H9 (cell line): ENCODE measurements around the gene FSTL1. TPM values are rescaled to one million over a fixed set of nuclear protein-coding genes. Genes with fewer than 3 reads are reported as not detected.

Source experiments
- DNase-seq: peaks from one replicate; pipeline ENCODE4 v3.0.0-alpha.2; 2017
- H2AFZ ChIP-seq: one replicate; pipeline ENCODE4 v1.6.1; 2013; ENCODE audit warnings: mild to moderate bottlenecking, low read length, control low read depth, moderate library complexity
- H2AK5ac ChIP-seq: 2 replicates; pipeline ENCODE4 v1.6.1; 2013; ENCODE audit warnings: low read length, control low read depth, mixed read lengths; ENCODE audit not compliant: insufficient read length
- H2BK120ac ChIP-seq: one replicate; pipeline ENCODE4 v1.6.1; 2013; ENCODE audit warnings: low read depth, mild to moderate bottlenecking, low read length, control low read depth, inconsistent platforms; ENCODE audit not compliant: poor library complexity, severe bottlenecking
- H2BK12ac ChIP-seq: 2 replicates; pipeline ENCODE4 v1.6.1; 2013; ENCODE audit warnings: low read length, control low read depth, mixed read lengths, low read depth; ENCODE audit not compliant: insufficient read length
- H2BK15ac ChIP-seq: 2 replicates; pipeline ENCODE4 v1.6.1; 2013; ENCODE audit warnings: low read depth, low read length, control low read depth
- H2BK20ac ChIP-seq: one replicate; pipeline ENCODE4 v1.6.1; 2013; ENCODE audit warnings: low read depth, mild to moderate bottlenecking, low read length, control low read depth, inconsistent platforms; ENCODE audit not compliant: poor library complexity, severe bottlenecking
- H2BK5ac ChIP-seq: 2 replicates; pipeline ENCODE4 v1.6.1; 2013; ENCODE audit warnings: low read length, control low read depth, mixed read lengths; ENCODE audit not compliant: insufficient read length
- H3K14ac ChIP-seq: 2 replicates; pipeline ENCODE4 v1.6.1; 2013; ENCODE audit warnings: low read length, control low read depth; ENCODE audit not compliant: insufficient read depth
- H3K18ac ChIP-seq: 2 replicates; pipeline ENCODE4 v1.6.1; 2013; ENCODE audit warnings: low read depth, mild to moderate bottlenecking, mixed read lengths, low read length, control low read depth; ENCODE audit not compliant: insufficient read length
- H3K23ac ChIP-seq: 2 replicates; pipeline ENCODE4 v1.6.1; 2013; ENCODE audit warnings: low read length, control low read depth, mixed read lengths, low read depth; ENCODE audit not compliant: insufficient read length
- H3K23me2 ChIP-seq: 2 replicates; pipeline ENCODE4 v1.6.1; 2013; ENCODE audit warnings: low read depth, mild to moderate bottlenecking, mixed read lengths, low read length, control low read depth; ENCODE audit not compliant: insufficient read length, poor library complexity, severe bottlenecking
- H3K27ac ChIP-seq: 2 replicates; pipeline ENCODE4 v1.5.1; 2013; ENCODE audit warnings: low read length, control low read depth, mixed read lengths, low read depth; ENCODE audit not compliant: insufficient read length
- H3K27me3 ChIP-seq: 2 replicates; pipeline ENCODE4 v1.6.1; 2013; ENCODE audit warnings: low read length, control low read depth, inconsistent platforms; ENCODE audit not compliant: insufficient read depth
- H3K4ac ChIP-seq: 2 replicates; pipeline ENCODE4 v1.6.1; 2013; ENCODE audit warnings: low read depth, mild to moderate bottlenecking, control low read depth, inconsistent platforms, low read length, moderate library complexity
- H3K4me1 ChIP-seq: 2 replicates; pipeline ENCODE4 v1.6.1; 2013; ENCODE audit warnings: low read length, control low read depth, inconsistent platforms; ENCODE audit not compliant: insufficient read depth
- H3K4me2 ChIP-seq: 2 replicates; pipeline ENCODE4 v1.6.1; 2013; ENCODE audit warnings: low read length, control low read depth, mixed read lengths; ENCODE audit not compliant: insufficient read length, insufficient read depth
- H3K56ac ChIP-seq: 2 replicates; pipeline ENCODE4 v1.6.1; 2013; ENCODE audit warnings: low read depth, mild to moderate bottlenecking, mixed read lengths, low read length, control low read depth; ENCODE audit not compliant: insufficient read length
- H3K79me1 ChIP-seq: 2 replicates; pipeline ENCODE4 v1.6.1; 2013; ENCODE audit warnings: low read depth, mild to moderate bottlenecking, moderate library complexity, low read length, control low read depth, inconsistent platforms; ENCODE audit not compliant: insufficient read depth, poor library complexity, severe bottlenecking
- H3K79me2 ChIP-seq: 2 replicates; pipeline ENCODE4 v1.6.1; 2013; ENCODE audit warnings: low read length, control low read depth, inconsistent platforms; ENCODE audit not compliant: insufficient read depth
- H3K9ac ChIP-seq: 2 replicates; pipeline ENCODE4 v1.6.1; 2013; ENCODE audit warnings: low read length, control low read depth, mixed read lengths; ENCODE audit not compliant: insufficient read length; ENCODE audit errors: extremely low read depth
- H3K9me3 ChIP-seq: one replicate; pipeline ENCODE4 v1.6.1; 2013; ENCODE audit warnings: low read depth, low read length, inconsistent platforms; ENCODE audit not compliant: control insufficient read depth
- H3T11ph ChIP-seq: one replicate; pipeline ENCODE4 v1.6.1; 2013; ENCODE audit warnings: mild to moderate bottlenecking, low read length, control low read depth, inconsistent platforms
- H4K20me1 ChIP-seq: one replicate; pipeline ENCODE4 v1.6.1; 2013; ENCODE audit not compliant: control insufficient read depth, insufficient read length, insufficient read depth
- H4K5ac ChIP-seq: 2 replicates; pipeline ENCODE4 v1.6.1; 2013; ENCODE audit warnings: low read depth, mild to moderate bottlenecking, mixed read lengths, low read length, control low read depth; ENCODE audit not compliant: insufficient read length
- H4K8ac ChIP-seq: replicated peaks from 2 replicates; pipeline ENCODE4 v1.6.1; 2013; ENCODE audit warnings: low read length, control low read depth, mixed read lengths, low read depth; ENCODE audit not compliant: insufficient read length
- H4K91ac ChIP-seq: 2 replicates; pipeline ENCODE4 v1.6.1; 2013; ENCODE audit warnings: low read depth, mild to moderate bottlenecking, moderate library complexity, mixed read lengths, low read length, control low read depth; ENCODE audit not compliant: insufficient read length
- H3K27ac Mint-ChIP-seq, 3 experiments: 2 replicates in 2 of 3; 3 replicates in 1 of 3; pipeline ENCODE4 v1.8.0; 2020 to 2021; ENCODE audit warnings: mixed read lengths in 3 of 3, mild to moderate bottlenecking in 1 of 3, moderate library complexity in 1 of 3
- H3K27me3 Mint-ChIP-seq: 2 replicates; pipeline ENCODE4 v1.8.0; 2021; ENCODE audit warnings: low read depth, mild to moderate bottlenecking, moderate library complexity, mixed read lengths
- H3K36me3 Mint-ChIP-seq, 3 experiments: 2 replicates in 2 of 3; 3 replicates in 1 of 3; pipeline ENCODE4 v1.8.0; 2020 to 2021; ENCODE audit warnings: low read depth in 3 of 3, mixed read lengths in 3 of 3; ENCODE audit not compliant: insufficient read depth in 1 of 3
- H3K4me1 Mint-ChIP-seq, 2 experiments: 2 replicates each; pipeline ENCODE4 v1.8.0; 2020; ENCODE audit warnings: mixed read lengths in 2 of 2
- H3K4me3 Mint-ChIP-seq, 2 experiments: 2 replicates in 1 of 2; 3 replicates in 1 of 2; pipeline ENCODE4 v1.8.0; 2020 to 2021; ENCODE audit warnings: mild to moderate bottlenecking in 2 of 2, mixed read lengths in 2 of 2, moderate library complexity in 1 of 2
- H3K9me3 Mint-ChIP-seq, 2 experiments: 2 replicates in 1 of 2; 3 replicates in 1 of 2; pipeline ENCODE4 v1.8.0; 2020; ENCODE audit warnings: mild to moderate bottlenecking in 2 of 2, mixed read lengths in 2 of 2, moderate library complexity in 1 of 2
- CTCF ChIP-seq: fragments of 200-600 bp; sonication (generic); conservative IDR thresholded peaks from 3 replicates; pipeline ENCODE4 v1.8.0; 2021; ENCODE audit warnings: antibody characterized with exemption, mild to moderate bottlenecking
- WGBS: extraction: QIAGEN DNeasy Blood & Tissue Kit; methylation state at CpG from one replicate; pipeline ENCODE4 v1.1.7; 2013; ENCODE audit warnings: missing lambda C conversion rate, low lambda C conversion rate, mixed read lengths; ENCODE audit not compliant: insufficient read length; ENCODE audit errors: extremely low coverage; 5-methylcytosine and 5-hydroxymethylcytosine counted together
- total RNA-seq: library from RNA; stranded (reverse); gene quantifications from 2 replicates; pipeline ENCODE4 v1.2.1, GENCODE V29; 2021

Gene FSTL1
- total RNA-seq, 1 experiment from 2014 or later: 326 TPM

GRCh38 chr3:120492103-120492502 is 41.3 kb upstream of the FSTL1 start:
- H3K4ac ChIP-seq: no peak overlapping the region
- peaks cover 10 to 22% (median 11%) of the 10 kb centered on the region in 3 experiments for H3K36me3 Mint-ChIP-seq
- no peak overlapping the region for H3K27ac Mint-ChIP-seq
- H2BK20ac ChIP-seq: peak overlapping the region; percentile 60
- WGBS: no CpG with 5 or more reads among the region's 5 CpGs
- no peak overlapping the region for H4K8ac ChIP-seq
- no peak overlapping the region for H3K18ac ChIP-seq
- no peak overlapping the region for H2AK5ac ChIP-seq
- no peak overlapping the region for H2AFZ ChIP-seq
- H3K23me2 ChIP-seq: no peaks in the 10 kb centered on the region
- H4K91ac ChIP-seq: no peak overlapping the region
- no peak overlapping the region for H2BK5ac ChIP-seq
- no peaks in the 10 kb centered on the region for H3K27me3 Mint-ChIP-seq
- H2BK12ac ChIP-seq: no peak overlapping the region
- no peak overlapping the region for H2BK120ac ChIP-seq
- H3K23ac ChIP-seq: no peak overlapping the region
- no peak overlapping the region for H4K5ac ChIP-seq
- H2BK15ac ChIP-seq: no peak overlapping the region
- TF ChIP-seq CTCF: no peak
- no peak overlapping the region for H3K56ac ChIP-seq
- no peaks in the 10 kb centered on the region for H4K20me1 ChIP-seq
- H3K9ac ChIP-seq: no peak overlapping the region
- peaks cover 18 to 21% of the 10 kb centered on the region in 2 experiments for H3K9me3 Mint-ChIP-seq
- H3K79me1 ChIP-seq: no peaks in the 10 kb centered on the region
- no peaks in the 10 kb centered on the region for H3K79me2 ChIP-seq
- H3K9me3 ChIP-seq: peaks cover 8% of the 10 kb centered on the region
- no peak overlapping the region for H3K27ac ChIP-seq
- H3K4me1 ChIP-seq: no peaks in the 10 kb centered on the region; the same call in 1 of the 2 replicates
- no peak for DNase-seq
- no peaks in the 10 kb centered on the region for H3K27me3 ChIP-seq
- H3T11ph ChIP-seq: no peak overlapping the region
- H3K4me1 Mint-ChIP-seq: peaks cover 4 to 5% of the 10 kb centered on the region in 2 experiments; a peak in 3 of 4 replicates
- no peak overlapping the region for H3K14ac ChIP-seq
- no peak overlapping the region for H3K4me2 ChIP-seq
- no peak overlapping the region for H3K4me3 Mint-ChIP-seq
